Hematopoietic multipotent progenitor cell treated with erythropoietin and hydrocortisone succinate and interleukin-3 and kit ligand, for 4 days (in vitro differentiated cells): ENCODE results near the gene CAMTA1.
A peak's percentile ranks its signal among the peaks of the same experiment; 100 is the strongest.

ENCODE experiments used
- DNase-seq: peaks from one replicate; pipeline ENCODE4 v3.0.0-alpha.2; 2015

Gene CAMTA1

DNA sequence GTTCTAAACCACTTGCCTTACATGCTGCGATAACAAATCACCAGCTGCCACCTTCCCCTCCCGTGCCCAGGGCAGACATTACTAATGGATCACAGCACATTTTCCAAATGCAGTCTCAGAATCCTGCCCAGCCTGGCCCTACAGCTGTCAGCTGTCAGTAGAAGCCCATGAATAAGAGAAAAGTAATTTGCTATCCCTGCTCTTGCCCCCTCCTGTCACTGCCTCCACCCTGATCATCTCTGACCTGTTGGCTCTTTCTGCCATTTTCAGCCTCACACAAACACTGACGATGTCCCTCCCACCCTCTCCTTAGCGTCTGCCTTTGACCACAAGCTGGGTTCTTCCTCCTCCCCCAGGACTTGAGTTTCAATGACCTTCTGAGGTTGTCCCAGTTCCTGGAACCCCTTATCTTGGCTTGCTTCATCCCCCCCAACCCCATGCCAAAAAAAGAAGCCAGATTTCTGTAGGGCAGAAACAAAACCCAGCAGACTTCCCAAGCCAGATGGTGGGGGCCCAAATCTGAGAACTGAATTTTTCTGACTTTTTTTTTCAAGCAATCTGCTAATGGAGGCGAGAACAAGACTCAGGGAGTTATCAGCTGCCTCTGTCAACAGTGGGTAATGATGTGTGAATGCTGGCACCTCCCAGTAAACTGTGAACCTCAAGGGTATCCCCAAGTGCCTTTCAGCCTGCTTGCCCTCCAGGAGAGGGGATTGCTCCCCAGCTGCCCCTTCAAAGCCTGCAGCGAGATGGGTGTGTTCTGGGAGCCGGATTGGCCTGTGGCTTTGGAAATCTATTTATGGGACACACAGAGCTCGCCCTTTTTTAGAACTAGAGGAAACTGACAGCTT lies 769.4 kb downstream of the CAMTA1 start:
- no peak for DNase-seq

GRCh38 chr1:7555391-7556185 lies 770.3 kb downstream of the CAMTA1 start:
- peak; percentile 10 for DNase-seq

DNA sequence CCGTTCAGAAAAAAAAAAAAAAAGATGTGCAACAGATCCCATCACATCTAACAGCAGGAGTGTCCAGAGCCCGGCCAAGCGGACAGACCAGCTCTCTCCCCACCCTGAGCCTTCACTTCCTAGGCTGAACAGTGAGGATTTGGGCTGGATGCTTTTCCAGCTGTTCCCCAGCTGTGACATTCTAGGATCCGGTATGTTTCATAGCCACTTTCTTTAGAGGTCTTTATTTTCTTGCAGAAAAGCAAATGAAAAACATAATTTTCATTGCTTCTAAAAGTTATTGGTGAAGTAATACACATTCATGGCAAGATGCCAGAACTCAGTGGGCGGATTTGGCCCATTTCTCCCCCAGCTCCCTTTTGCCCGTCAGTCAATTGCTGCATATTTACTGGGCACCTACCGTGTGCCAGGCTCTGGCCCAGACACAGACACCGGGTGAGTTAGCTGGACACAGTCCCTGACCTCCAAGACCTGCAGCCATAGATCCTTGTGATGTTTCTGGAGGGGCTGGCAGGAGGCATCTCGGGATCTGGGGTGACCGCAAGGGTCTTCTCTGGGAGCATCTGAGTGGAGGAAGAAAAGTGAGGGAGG lies 772.1 kb downstream of the CAMTA1 start:
- no peak for DNase-seq

- no peak for DNase-seq
These were observed 772.8 kb downstream of the CAMTA1 start for GRCh38 chr1:7558041-7558461.

DNA sequence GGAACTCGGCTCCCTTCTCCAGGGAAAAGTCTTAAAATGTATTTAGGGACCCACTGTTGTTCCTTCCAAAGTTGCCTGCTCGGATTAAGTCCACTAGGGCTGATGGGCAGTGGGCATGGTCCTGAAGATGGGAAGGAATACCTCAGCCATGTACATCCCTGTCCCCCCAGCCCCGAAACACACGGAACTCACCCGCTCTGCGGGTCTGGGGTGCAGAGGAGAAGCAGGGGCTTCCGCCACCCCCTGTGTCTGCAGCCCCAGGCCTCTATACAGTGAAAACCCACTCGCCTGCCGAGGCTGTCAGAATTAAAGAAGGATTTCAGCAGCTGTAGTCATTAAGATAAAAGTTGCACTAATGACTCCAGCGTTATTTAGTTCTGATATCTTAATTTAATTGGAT lies 773.2 kb downstream of the CAMTA1 start:
- no peak for DNase-seq

DNA sequence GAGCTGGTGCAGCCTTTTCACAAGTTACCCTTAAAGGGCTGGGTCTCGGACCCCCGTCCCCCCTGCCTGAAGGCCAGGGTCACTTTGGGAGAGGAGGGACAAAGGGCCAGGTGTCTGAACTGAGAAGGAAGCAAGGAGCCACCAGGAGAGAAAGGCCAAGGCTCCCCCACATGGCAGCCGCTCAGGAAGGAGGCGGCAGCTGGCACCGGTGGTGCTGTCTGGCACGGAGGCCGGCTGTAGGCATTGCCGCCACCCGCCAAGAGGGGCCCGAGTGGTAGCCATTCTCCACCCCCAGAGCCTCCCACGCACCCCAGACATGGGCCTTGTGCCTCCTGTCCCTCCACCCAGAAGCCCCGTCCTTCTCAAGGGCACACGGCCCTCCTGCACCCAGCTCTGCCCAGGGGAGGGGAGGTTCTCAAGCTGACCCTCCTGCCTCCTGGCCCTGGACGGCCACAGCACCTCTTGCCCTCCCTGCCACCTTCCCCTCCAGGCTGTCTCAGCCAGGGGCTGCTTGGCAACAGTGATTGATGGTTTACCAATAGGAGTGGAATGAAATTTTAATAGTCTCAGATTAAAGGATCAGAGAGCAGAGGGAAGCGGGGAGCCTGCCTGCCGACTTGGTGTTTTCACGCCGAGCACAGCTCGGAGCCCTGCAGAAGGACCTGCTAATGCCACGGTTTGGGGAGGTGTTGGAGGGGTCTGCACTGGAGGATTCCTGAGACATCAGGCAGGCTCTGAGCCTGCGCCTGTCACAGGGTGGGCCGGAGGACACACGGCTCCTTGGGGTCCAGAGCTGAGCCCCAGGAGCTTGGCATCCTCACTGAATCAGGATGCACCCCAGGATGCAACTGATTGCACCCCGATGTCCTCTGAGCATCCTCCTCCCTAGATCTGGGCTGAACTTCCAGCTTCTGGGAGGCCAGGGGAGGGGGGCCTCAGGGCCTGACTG lies 773.9 kb downstream of the CAMTA1 start:
- no peak for DNase-seq

GRCh38 chr1:7560128-7560527 lies 774.9 kb downstream of the CAMTA1 start:
- DNase-seq, result no peak

DNA sequence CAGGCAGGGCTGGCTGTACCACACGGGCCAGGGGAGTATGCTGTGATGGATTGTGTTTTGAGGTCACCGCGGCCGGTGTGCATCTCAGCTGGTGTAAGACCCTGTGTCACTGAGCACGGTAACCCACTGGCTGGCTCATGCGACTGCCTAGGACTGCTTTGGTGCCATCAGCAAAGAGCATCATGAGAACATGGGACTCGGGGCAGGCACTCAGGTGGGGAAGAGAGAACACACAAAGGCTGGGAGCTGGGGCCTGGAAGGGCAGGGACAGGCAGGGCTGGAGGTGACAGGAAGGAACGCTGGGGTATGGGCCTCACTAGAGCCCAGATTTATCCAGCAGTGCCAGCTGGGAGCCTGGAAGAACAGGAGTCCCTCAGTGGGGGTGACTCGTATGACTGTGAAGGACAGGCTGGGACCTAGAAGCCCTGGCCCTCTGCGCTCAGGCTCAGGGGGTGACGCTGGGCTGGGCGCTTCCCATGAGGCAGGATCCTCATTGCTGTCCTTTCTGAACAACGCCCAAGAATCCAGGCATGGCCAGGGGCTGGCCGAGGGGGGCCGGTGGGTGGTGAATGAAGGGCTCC lies 775.4 kb downstream of the CAMTA1 start:
- DNase-seq, result no peak

- DNase-seq, result peak; percentile 50
These were observed 776.2 kb downstream of the CAMTA1 start for GRCh38 chr1:7561331-7561921.

- no peak for DNase-seq
These were observed 776.9 kb downstream of the CAMTA1 start for GRCh38 chr1:7561936-7562728.

GRCh38 chr1:7562729-7563605 lies 777.7 kb downstream of the CAMTA1 start:
- no peak for DNase-seq

DNA sequence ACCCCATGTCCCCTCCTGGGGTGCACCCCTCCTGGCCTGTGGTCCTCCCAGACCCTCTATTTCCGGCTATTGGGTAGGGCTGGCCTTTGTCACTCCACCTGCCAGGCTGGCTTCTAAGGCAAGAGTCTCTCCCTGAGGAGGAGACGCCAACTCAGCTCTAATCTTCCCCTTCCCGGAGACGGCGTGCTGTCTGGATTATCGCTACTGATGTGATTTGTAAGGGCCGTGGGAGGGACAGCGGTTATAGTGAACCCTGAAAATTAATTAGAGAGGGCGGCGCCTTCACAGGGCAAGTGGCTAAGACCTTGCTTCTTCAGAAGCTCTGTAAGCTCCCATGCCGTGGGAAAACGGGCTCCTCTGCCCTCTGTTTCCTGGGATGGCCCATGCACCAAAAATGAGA lies 778.9 kb downstream of the CAMTA1 start:
- DNase-seq, result no peak

DNA sequence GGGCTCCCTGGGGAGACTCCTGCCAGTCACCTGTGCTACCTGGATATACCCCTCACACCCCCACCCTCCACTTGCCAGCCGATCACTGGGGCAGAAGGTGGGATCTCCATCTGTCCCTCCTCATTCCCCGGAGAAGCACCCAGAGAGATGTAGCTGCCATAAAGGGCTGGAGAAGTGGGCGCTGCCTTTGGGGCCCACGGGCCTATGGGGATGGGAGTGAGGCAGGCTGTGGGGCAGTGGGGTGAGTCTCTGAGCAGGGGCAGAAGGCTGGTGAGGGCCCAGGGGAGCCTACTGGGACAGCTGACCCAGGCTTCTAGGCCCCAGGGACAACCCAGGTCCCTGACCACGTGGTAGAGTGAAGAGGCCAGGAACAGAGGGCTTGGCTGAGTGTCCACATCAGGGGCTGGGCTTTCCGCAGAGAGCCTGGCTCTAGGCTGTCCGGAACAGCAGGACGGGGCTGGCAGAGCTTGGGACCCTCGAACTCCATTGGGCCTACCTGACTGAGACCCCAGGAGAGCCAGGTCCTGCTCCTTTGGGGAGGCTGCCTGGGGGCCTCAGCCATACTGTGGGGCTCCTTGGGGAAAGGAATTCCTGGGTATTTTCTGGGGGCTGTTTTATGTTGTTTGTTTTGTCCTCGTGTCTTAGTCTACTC lies 780.0 kb downstream of the CAMTA1 start:
- DNase-seq, result no peak

- no peak for DNase-seq
These were observed 781.4 kb downstream of the CAMTA1 start for GRCh38 chr1:7566417-7567375.

DNA sequence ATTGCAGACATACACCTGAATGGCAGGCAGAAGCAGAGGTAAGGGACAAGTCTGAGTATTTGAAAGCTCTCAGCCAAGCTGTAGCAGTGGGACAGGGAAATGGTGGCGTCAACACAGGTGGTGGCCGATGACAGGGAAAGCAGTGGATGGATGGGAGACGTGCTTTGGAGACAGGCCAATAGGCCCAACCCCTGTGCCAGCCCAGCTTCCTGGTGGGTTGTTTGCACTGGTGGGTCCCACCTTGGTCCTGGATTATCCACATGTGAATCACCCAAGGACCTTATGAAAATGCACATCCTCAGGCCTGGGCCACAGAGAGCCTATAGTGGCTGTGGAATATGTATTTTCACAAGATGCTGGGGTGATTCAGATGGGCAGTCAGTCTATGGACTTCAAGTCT lies 782.1 kb downstream of the CAMTA1 start:
- no peak for DNase-seq

- no peak for DNase-seq
These were observed 782.8 kb downstream of the CAMTA1 start for GRCh38 chr1:7568053-7568452.

DNA sequence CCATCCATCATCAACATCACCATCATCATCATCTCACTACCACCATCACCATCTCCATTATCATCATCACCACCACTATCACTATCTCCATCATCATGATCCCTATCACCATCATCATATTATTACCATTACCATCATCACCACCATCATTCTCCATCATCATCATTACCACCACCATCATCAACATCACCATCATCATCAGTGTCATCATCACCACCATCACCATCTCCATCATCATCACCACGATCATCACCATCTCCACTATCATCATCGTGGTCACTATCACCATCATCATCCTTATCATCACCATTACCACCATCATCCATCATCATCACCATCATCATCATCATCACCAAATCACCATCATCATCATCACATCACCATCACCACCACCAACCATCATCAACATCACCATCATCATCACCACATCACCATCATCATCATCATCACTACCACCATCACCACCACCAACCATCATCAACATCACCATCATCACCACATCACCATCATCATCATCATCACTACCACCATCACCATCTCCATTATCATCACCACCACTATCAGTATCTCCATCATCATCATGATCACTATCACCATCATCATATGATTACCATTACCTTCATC lies 783.8 kb downstream of the CAMTA1 start:
- no peak for DNase-seq

DNA sequence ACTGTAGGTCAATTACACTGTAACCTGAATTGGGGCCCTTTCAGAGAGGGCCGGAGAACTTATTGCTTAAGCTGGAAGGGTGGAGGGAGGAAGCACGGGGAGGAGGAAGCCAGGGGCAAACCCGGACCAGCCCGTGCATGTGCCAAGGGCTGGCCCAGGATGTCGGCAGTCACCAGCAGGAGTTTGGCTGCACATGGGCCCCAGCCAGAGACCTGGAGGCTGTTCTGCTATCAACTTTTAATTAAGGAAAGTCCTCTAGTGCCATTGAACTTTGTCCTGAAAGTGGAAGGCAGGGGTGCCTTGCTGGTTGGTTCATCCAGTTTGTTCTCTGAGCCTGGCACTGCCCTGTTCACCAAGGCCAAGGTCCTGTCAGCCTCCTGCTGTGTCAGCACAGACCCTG lies 785.1 kb downstream of the CAMTA1 start:
- DNase-seq, result no peak
